Vagina (tissue), 2 donors: ENCODE measurements around the gene LELP1.

Source experiments
- CTCF ChIP-seq, 3 experiments: fragments of 450-650 bp in 2 of 3; fragments of 200-600 bp in 1 of 3; sonication (generic) in 1 of 3; IDR thresholded peaks; one replicate each; pipeline ENCODE4 v1.5.1; 2017 to 2019; ENCODE audit warnings: antibody characterized with exemption in 3 of 3, mild to moderate bottlenecking in 2 of 3, moderate library complexity in 2 of 3
- POLR2A ChIP-seq, 2 donors: fragments of 450-650 bp; IDR thresholded peaks; one replicate each; pipeline ENCODE4 v1.6.1; 2017; ENCODE audit warnings: antibody characterized with exemption in 2 of 2, mild to moderate bottlenecking in 2 of 2, moderate library complexity in 2 of 2
- POLR2AphosphoS5 ChIP-seq, 2 donors: sonication (generic); formaldehyde crosslinking; IDR thresholded peaks; one replicate each; pipeline ENCODE4 v1.9.0; 2017; ENCODE audit warnings: antibody characterized with exemption in 2 of 2, mild to moderate bottlenecking in 2 of 2, low read depth in 1 of 2; ENCODE audit not compliant: insufficient read depth in 1 of 2

- no peak for TF ChIP-seq CTCF (IDR thresholded peaks at IDR 0.05)
- TF ChIP-seq POLR2AphosphoS5 (IDR thresholded peaks at IDR 0.05; ENCODE audit: insufficient read depth in 1 of 2, low read depth in 1 of 2), result no peak
- TF ChIP-seq POLR2A (IDR thresholded peaks at IDR 0.05), result no peak
These were observed 28.6 kb downstream of the LELP1 start for GRCh38 chr1:153231785-153232184.
